Esophagus squamous epithelium (tissue), 5 donors: ENCODE results near the gene CFAP90. TPM values are rescaled to one million over a fixed set of nuclear protein-coding genes. Genes with fewer than 3 reads are reported as not detected.

Experiments used
- DNase-seq: peaks from one replicate; lab custom pipeline; 2025; lab: John Stamatoyannopoulos, UW
- H3K27ac ChIP-seq, 4 donors: fragments of 200-600 bp; sonication (generic); one replicate each; pipeline ENCODE4 v1.5.1; 2016 to 2019; ENCODE audit warnings: mild to moderate bottlenecking in 1 of 4
- H3K27me3 ChIP-seq, 4 donors: fragments of 200-600 bp; sonication (generic); 1 replicate in 3 of 4; 2 replicates in 1 of 4; pipeline versions ENCODE4 v1.5.1 to v1.6.0; 2017 to 2021; ENCODE audit warnings: antibody characterized with exemption in 1 of 4
- H3K36me3 ChIP-seq, 3 donors: fragments of 200-600 bp; sonication (generic); one replicate each; pipeline ENCODE4 v1.5.1; 2016 to 2019
- H3K4me1 ChIP-seq, 3 donors: fragments of 200-600 bp; sonication (generic); one replicate each; pipeline ENCODE4 v1.5.1; 2017 to 2019
- H3K4me3 ChIP-seq, 4 donors: fragments of 200-600 bp; sonication (generic); 1 replicate in 3 of 4; 2 replicates in 1 of 4; pipeline ENCODE4 v1.5.1; 2016 to 2019; ENCODE audit warnings: mild to moderate bottlenecking in 2 of 4, moderate library complexity in 1 of 4
- H3K9me3 ChIP-seq, 3 donors: fragments of 200-600 bp; sonication (generic); one replicate each; pipeline ENCODE4 v1.5.1; 2016 to 2019
- POLR2A ChIP-seq, 4 donors: fragments of 450-650 bp; IDR thresholded peaks; one replicate each; pipeline ENCODE4 v1.6.1; 2017; ENCODE audit warnings: antibody characterized with exemption in 4 of 4, mild to moderate bottlenecking in 4 of 4, moderate library complexity in 3 of 4
- WGBS, 2 donors: methylation state at CpG; one replicate each; pipeline ENCODE4 v1.1.5; 2018; 5-methylcytosine and 5-hydroxymethylcytosine counted together
- intact Hi-C: fragments of 100-400 bp; cut with DNase I; formaldehyde crosslinking; loops from one replicate; pipeline ENCODE4 v1.15.0; 2022
- total RNA-seq, 4 donors: library from RNA; depleted of rRNA; stranded (reverse); fragments of >200 nt; gene quantifications; one replicate each; pipeline ENCODE4 v1.1.0, GENCODE V29; 2016
- TF ChIP-seq, protein P1 (sequence below), 6 experiments: fragments of 450-650 bp in 4 of 6; fragments of 200-600 bp in 2 of 6; sonication (generic) in 2 of 6; IDR thresholded peaks; one replicate each; pipeline ENCODE4 v1.5.1; 2016 to 2019; ENCODE audit warnings: antibody characterized with exemption in 6 of 6, mild to moderate bottlenecking in 4 of 6, moderate library complexity in 4 of 6
- donor health status: DM: yes; HTN: yes; CAD: no.

The CFAP90 gene
- total RNA-seq, 4 donors from 2014 or later: not detected

DNA sequence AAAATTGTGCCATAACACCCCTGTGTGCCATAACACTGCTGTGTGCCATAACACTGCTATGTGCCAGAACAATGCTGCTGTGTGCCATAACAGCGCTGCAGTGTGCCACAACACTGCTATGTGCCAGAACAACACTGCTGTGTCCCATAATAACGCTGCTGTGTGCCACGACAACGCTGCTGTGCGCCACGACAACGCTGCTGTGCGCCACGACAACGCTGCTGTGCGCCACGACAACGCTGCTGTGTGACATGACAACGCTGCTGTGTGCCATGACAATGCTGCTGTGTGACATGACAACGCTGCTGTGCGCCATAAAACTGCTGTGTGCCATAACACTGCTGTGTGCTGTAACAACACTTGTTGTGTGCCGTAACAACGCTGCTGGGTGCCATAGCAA is 25.9 kb downstream of the CFAP90 start:
- no peak for DNase-seq
- no peak overlapping the region for H3K4me3 ChIP-seq
- no peaks in the 10 kb centered on the region for H3K4me1 ChIP-seq
- intact Hi-C loops: no loop called here
- TF ChIP-seq, protein P1, sequence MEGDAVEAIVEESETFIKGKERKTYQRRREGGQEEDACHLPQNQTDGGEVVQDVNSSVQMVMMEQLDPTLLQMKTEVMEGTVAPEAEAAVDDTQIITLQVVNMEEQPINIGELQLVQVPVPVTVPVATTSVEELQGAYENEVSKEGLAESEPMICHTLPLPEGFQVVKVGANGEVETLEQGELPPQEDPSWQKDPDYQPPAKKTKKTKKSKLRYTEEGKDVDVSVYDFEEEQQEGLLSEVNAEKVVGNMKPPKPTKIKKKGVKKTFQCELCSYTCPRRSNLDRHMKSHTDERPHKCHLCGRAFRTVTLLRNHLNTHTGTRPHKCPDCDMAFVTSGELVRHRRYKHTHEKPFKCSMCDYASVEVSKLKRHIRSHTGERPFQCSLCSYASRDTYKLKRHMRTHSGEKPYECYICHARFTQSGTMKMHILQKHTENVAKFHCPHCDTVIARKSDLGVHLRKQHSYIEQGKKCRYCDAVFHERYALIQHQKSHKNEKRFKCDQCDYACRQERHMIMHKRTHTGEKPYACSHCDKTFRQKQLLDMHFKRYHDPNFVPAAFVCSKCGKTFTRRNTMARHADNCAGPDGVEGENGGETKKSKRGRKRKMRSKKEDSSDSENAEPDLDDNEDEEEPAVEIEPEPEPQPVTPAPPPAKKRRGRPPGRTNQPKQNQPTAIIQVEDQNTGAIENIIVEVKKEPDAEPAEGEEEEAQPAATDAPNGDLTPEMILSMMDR (IDR thresholded peaks at IDR 0.05): no peak
- TF ChIP-seq POLR2A (IDR thresholded peaks at IDR 0.05): no peak
- no peak overlapping the region for H3K27ac ChIP-seq
- H3K27me3 ChIP-seq: no peaks in the 10 kb centered on the region
- 87 to 96% methylated on average over 16 to 17 of the region's 18 CpGs for WGBS, 2 donors
- H3K9me3 ChIP-seq: no peaks in the 10 kb centered on the region
- no peaks in the 10 kb centered on the region for H3K36me3 ChIP-seq

DNA sequence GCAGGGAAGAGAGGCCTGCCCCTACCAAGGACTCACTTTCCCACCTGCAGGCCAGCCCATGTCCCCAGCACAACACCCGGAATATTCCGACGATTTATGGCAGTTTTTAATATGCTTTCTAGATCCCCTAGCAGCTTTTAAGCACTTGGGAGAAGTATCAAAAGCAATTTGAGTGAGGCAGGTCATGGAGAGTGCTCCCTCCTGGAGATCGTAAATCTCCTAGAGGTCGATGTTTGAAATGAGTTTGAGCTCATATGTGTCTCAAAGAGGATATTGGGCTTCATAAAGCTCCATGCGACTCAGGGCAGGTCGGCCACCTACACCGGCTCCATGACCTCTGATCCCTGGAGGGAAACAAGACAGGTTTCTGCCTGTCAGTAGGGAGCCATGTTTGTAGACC is 27.3 kb downstream of the CFAP90 start:
- WGBS, 2 donors: 73 to 84% methylated on average over 6 to 8 of the region's 8 CpGs
- intact Hi-C loops: no loop called here
- TF ChIP-seq POLR2A (IDR thresholded peaks at IDR 0.05): no peak
- TF ChIP-seq, protein P1 (IDR thresholded peaks at IDR 0.05): no peak
- no peaks in the 10 kb centered on the region for H3K36me3 ChIP-seq
- no peaks in the 10 kb centered on the region for H3K9me3 ChIP-seq
- H3K27me3 ChIP-seq: no peaks in the 10 kb centered on the region
- DNase-seq: no peak
- no peaks in the 10 kb centered on the region for H3K4me1 ChIP-seq
- H3K27ac ChIP-seq: no peak overlapping the region
- H3K4me3 ChIP-seq: no peak overlapping the region

DNA sequence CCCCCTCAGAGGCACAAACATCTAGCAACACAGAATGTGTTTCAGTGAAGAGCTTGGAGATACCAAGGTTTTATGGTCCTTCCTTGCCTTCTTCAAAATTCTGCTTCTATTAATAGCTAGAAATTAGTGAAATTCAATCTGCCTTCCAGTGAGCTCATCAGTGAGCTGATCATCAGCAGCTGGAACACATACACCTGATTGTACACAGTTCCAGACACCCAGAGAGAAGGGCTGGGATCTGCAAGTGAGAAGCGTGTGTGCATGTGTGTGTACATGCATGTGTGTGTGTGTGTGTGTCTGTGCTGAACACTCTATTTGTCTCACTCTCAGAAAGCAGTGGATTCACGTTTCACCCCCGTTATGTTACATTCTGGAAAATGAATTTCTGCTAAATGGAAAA is 28.5 kb downstream of the CFAP90 start:
- no peaks in the 10 kb centered on the region for H3K9me3 ChIP-seq
- H3K4me1 ChIP-seq: no peaks in the 10 kb centered on the region
- TF ChIP-seq POLR2A (IDR thresholded peaks at IDR 0.05): no peak
- TF ChIP-seq, protein P1 (IDR thresholded peaks at IDR 0.05): no peak
- WGBS, 2 donors: 59 to 64% methylated on average over 3 of the region's 3 CpGs
- no peaks in the 10 kb centered on the region for H3K36me3 ChIP-seq
- H3K27me3 ChIP-seq: no peaks in the 10 kb centered on the region
- no peak overlapping the region for H3K27ac ChIP-seq
- no peak for DNase-seq
- no peak overlapping the region for H3K4me3 ChIP-seq
- intact Hi-C loops: no loop called here

DNA sequence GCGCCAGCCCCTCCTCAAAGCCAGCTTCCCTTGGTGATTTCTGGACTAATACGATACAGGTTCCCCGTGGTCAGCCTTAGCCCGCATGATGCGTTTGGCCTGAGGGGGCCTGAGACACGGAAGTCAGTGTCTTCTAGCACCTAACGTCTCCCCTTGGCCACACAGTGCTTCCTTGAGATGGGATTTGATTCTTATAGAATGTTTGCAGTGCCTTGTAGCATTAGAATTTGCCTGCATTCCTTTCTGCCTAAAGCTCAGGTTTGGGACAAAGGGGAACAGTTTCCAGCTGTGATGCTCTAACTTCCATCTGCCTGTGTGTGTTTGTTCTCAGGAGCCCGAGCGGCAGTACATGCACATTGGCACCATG is 34.4 kb downstream of the CFAP90 start:
- intact Hi-C loops: no loop called here
- Histone ChIP-seq H3K4me1 (peaks cover 0 to 7% (median 0%) of the 10 kb centered on the region in 3 donors), H3K9me3 (no peaks in the 10 kb centered on the region), H3K36me3 (no peaks in the 10 kb centered on the region), H3K27me3 (peaks cover 0 to 20% (median 0%) of the 10 kb centered on the region in 4 donors), H3K27ac (no peak overlapping the region), H3K4me3 (no peak overlapping the region)
- no peak for DNase-seq
- 23 to 53% methylated on average over 6 to 8 of the region's 9 CpGs for WGBS, 2 donors
- TF ChIP-seq, protein P1 (IDR thresholded peaks at IDR 0.05): no peak
- TF ChIP-seq POLR2A (IDR thresholded peaks at IDR 0.05): no peak

DNA sequence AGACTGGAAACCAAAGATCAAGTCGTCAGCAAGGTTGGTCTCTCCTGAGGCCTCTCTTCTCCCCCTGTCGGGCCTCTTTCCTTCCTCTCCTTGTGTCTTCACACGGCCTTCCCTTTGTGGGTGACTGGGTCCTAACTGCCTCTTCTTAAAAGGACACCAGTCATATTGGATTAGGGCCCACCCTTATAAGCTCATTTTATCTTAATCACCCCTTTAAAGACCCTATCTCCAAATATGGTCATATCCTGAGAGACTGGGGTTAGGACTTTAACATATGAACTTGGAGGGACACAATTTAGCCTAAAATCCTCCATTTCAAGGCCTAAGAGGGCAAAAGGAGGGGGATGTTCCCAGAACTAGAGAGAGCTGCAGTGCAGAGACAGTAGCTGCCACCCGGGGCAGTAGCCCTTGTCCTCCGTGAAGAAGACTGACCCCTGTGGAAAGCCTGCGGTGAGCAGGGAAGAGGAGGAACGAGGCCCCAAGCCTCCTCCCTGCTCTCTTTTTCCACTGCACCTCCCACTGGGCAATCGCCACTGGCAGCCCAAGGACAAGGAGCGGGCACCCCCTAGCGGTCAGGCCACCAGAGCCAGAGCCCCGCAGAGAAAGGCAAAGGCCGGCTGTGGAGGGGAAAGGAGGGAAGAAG is 34.9 kb downstream of the CFAP90 start:
- H3K9me3 ChIP-seq: no peaks in the 10 kb centered on the region
- H3K27me3 ChIP-seq: peaks cover 0 to 20% (median 0%) of the 10 kb centered on the region in 4 donors
- no peak for DNase-seq
- intact Hi-C loops: no loop called here
- peaks cover 0 to 7% (median 0%) of the 10 kb centered on the region in 3 donors for H3K4me1 ChIP-seq
- H3K27ac ChIP-seq: no peak overlapping the region
- no peak overlapping the region for H3K4me3 ChIP-seq
- TF ChIP-seq POLR2A (IDR thresholded peaks at IDR 0.05): no peak
- TF ChIP-seq, protein P1 (IDR thresholded peaks at IDR 0.05): peak; percentile 52 to 72 (median 60)
- H3K36me3 ChIP-seq: no peaks in the 10 kb centered on the region
- WGBS, 2 donors: 15 to 18% methylated on average over 9 to 12 of the region's 12 CpGs
